ENCODE results near the gene MRPS2. TPM values are rescaled to one million over a fixed set of nuclear protein-coding genes. Genes with fewer than 3 reads are reported as not detected.

Gene MRPS2
- total and polyA plus RNA-seq, 9 of the 15 experiments (the other 6 are each of a cell fraction or from before 2014, with no cell fraction given), result 8.0 to 167 (median 81.3) TPM

GRCh38 chr9:135478829-135479468 lies 21.5 kb upstream of the MRPS2 start (continued):
- TF ChIP-seq HOXB6 (CRISPR knock-in tag; IDR thresholded peaks at IDR 0.05; ENCODE audit: borderline replicate concordance), result no peak
- TF ChIP-seq ZNF766 (CRISPR knock-in tag; conservative IDR thresholded peaks at IDR 0.05), result no peak
- no peak for TF ChIP-seq FOXM1 (IDR thresholded peaks at IDR 0.05; ENCODE audit: low read depth)
- TF ChIP-seq FOXM1 (CRISPR knock-in tag; IDR thresholded peaks at IDR 0.05; ENCODE audit: low read depth), result no peak
- no peak for TF ChIP-seq POLR3A (IDR thresholded peaks at IDR 0.05; ENCODE audit: borderline replicate concordance, extremely low read depth, insufficient read depth, insufficient read length)
- no peak for TF ChIP-seq MBD2 (IDR thresholded peaks at IDR 0.05; ENCODE audit: borderline replicate concordance, low read depth)
- TF ChIP-seq NFATC3 (IDR thresholded peaks at IDR 0.05), result no peak
- TF ChIP-seq JUND (IDR thresholded peaks at IDR 0.05; ENCODE audit: borderline replicate concordance, low read depth, low read length), result no peak
- TF ChIP-seq JUND (tag; IDR thresholded peaks at IDR 0.05; ENCODE audit: borderline replicate concordance, low read depth, low read length), result no peak
- TF ChIP-seq SIN3A (IDR thresholded peaks at IDR 0.05; ENCODE audit: borderline replicate concordance in 2 of 2, control insufficient read depth in 1 of 2, low read depth in 2 of 2, low read length in 2 of 2), result no peak
- TF ChIP-seq IRF1 (CRISPR knock-in tag; IDR thresholded peaks at IDR 0.05; ENCODE audit: borderline replicate concordance), result no peak
- 0 out of 2 replicates have a peak, but pooled peaks have one; percentile 18 for TF ChIP-seq PHF21A (IDR thresholded peaks at IDR 0.05; ENCODE audit: borderline replicate concordance, low read depth)
- no peak; a peak in 1 of 4 replicates for TF ChIP-seq MAZ (CRISPR knock-in tag; conservative IDR thresholded peaks at IDR 0.05 in 1 of 2, IDR thresholded peaks at IDR 0.05 in 1 of 2)
- no peak for TF ChIP-seq NFYB (IDR thresholded peaks at IDR 0.05; ENCODE audit: extremely low read depth, insufficient read length)
- TF ChIP-seq ZNF217 (CRISPR knock-in tag; IDR thresholded peaks at IDR 0.05), result no peak
- TF ChIP-seq CCAR2 (IDR thresholded peaks at IDR 0.05; ENCODE audit: low read depth, low read length), result no peak
- TF ChIP-seq DNMT1 (IDR thresholded peaks at IDR 0.05), result no peak
- peak; percentile 86 for TF ChIP-seq SAFB (IDR thresholded peaks at IDR 0.05; ENCODE audit: borderline replicate concordance, low read depth, low read length)
- no peak for TF ChIP-seq ZNF79 (CRISPR knock-in tag; IDR thresholded peaks at IDR 0.05; ENCODE audit: low read depth)
- TF ChIP-seq RFX7 (CRISPR knock-in tag; IDR thresholded peaks at IDR 0.05), result no peak
- no peak for TF ChIP-seq NELFE (IDR thresholded peaks at IDR 0.05; ENCODE audit: insufficient read depth, insufficient read length)
- no peak for TF ChIP-seq CHD2 (IDR thresholded peaks at IDR 0.05; ENCODE audit: low read depth, low read length)
- no peak for TF ChIP-seq SMAD1 (IDR thresholded peaks at IDR 0.05; ENCODE audit: low read depth, low read length, partially characterized antibody)
- TF ChIP-seq MCM5 (IDR thresholded peaks at IDR 0.05; ENCODE audit: low read depth), result no peak
- no peak for TF ChIP-seq TRIM24 (IDR thresholded peaks at IDR 0.05)
- peak in 1 of 2 experiments; percentile 40; a peak in 1 of 4 replicates for TF ChIP-seq UBTF (IDR thresholded peaks at IDR 0.05; ENCODE audit: borderline replicate concordance in 1 of 2, low read depth in 2 of 2, low read length in 2 of 2)
- TF ChIP-seq RFX1 (IDR thresholded peaks at IDR 0.05), result no peak
- TF ChIP-seq PPARD (CRISPR knock-in tag; IDR thresholded peaks at IDR 0.05), result no peak
